Panc1 (cell line): Measurements from ENCODE around the gene PDS5B.

Experiments
- POLR2AphosphoS5 ChIP-seq: IDR thresholded peaks from 2 replicates; pipeline ENCODE4 v1.6.1; 2012; ENCODE audit warnings: mild to moderate bottlenecking, low read depth, low read length, moderate library complexity
- SIN3A ChIP-seq: IDR thresholded peaks from 2 replicates; pipeline ENCODE4 v1.6.1; 2012; ENCODE audit warnings: low read depth, mild to moderate bottlenecking, low read length, moderate library complexity, borderline replicate concordance; ENCODE audit not compliant: insufficient read depth
- TCF7L2 ChIP-seq: IDR thresholded peaks from 2 replicates; pipeline ENCODE4 v1.6.1; 2011; ENCODE audit warnings: mild to moderate bottlenecking, low read depth, low read length, inconsistent platforms
- TF ChIP-seq, protein P1 (sequence below): fragments of 450-650 bp; IDR thresholded peaks from 2 replicates; pipeline ENCODE4 v1.5.1; 2017; ENCODE audit warnings: mild to moderate bottlenecking
- TF ChIP-seq, protein P2 (sequence below), 2 experiments: IDR thresholded peaks; 2 replicates each; pipeline ENCODE4 v1.6.1; 2011 to 2012; ENCODE audit warnings: low read depth in 2 of 2, control low read depth in 1 of 2, low read length in 1 of 2, mild to moderate bottlenecking in 1 of 2, moderate library complexity in 1 of 2; ENCODE audit not compliant: insufficient read depth in 1 of 2

DNA sequence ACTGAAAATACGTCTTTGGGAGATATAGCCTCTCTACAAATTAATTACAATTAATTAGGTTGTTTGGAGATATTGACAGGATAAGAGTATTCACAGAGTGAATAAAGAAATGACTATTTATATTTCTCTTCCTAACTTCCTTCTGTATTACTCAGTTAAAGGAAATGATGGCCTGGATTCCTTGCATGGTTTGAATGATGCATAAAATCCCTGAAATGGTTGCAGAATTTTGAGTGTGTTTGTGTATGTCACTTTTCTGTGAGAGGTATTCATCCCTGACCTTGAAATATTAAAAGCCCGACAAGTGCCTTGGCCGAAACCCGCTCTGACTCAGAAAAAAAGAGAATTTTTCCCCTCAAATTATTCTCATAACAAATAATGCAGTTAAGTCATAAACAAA is 90.0 kb downstream of the PDS5B start:
- TF ChIP-seq, protein P1, sequence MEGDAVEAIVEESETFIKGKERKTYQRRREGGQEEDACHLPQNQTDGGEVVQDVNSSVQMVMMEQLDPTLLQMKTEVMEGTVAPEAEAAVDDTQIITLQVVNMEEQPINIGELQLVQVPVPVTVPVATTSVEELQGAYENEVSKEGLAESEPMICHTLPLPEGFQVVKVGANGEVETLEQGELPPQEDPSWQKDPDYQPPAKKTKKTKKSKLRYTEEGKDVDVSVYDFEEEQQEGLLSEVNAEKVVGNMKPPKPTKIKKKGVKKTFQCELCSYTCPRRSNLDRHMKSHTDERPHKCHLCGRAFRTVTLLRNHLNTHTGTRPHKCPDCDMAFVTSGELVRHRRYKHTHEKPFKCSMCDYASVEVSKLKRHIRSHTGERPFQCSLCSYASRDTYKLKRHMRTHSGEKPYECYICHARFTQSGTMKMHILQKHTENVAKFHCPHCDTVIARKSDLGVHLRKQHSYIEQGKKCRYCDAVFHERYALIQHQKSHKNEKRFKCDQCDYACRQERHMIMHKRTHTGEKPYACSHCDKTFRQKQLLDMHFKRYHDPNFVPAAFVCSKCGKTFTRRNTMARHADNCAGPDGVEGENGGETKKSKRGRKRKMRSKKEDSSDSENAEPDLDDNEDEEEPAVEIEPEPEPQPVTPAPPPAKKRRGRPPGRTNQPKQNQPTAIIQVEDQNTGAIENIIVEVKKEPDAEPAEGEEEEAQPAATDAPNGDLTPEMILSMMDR, result no peak
- TF ChIP-seq POLR2AphosphoS5 (no peak), SIN3A (no peak), TCF7L2 (no peak)
- TF ChIP-seq, protein P2, sequence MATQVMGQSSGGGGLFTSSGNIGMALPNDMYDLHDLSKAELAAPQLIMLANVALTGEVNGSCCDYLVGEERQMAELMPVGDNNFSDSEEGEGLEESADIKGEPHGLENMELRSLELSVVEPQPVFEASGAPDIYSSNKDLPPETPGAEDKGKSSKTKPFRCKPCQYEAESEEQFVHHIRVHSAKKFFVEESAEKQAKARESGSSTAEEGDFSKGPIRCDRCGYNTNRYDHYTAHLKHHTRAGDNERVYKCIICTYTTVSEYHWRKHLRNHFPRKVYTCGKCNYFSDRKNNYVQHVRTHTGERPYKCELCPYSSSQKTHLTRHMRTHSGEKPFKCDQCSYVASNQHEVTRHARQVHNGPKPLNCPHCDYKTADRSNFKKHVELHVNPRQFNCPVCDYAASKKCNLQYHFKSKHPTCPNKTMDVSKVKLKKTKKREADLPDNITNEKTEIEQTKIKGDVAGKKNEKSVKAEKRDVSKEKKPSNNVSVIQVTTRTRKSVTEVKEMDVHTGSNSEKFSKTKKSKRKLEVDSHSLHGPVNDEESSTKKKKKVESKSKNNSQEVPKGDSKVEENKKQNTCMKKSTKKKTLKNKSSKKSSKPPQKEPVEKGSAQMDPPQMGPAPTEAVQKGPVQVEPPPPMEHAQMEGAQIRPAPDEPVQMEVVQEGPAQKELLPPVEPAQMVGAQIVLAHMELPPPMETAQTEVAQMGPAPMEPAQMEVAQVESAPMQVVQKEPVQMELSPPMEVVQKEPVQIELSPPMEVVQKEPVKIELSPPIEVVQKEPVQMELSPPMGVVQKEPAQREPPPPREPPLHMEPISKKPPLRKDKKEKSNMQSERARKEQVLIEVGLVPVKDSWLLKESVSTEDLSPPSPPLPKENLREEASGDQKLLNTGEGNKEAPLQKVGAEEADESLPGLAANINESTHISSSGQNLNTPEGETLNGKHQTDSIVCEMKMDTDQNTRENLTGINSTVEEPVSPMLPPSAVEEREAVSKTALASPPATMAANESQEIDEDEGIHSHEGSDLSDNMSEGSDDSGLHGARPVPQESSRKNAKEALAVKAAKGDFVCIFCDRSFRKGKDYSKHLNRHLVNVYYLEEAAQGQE (IDR thresholded peaks at IDR 0.05; ENCODE audit: insufficient read depth in 1 of 2, low read depth in 2 of 2, low read length in 1 of 2), result no peak
